ENCODE data around the gene SRSF8.

The SRSF8 gene

DNA sequence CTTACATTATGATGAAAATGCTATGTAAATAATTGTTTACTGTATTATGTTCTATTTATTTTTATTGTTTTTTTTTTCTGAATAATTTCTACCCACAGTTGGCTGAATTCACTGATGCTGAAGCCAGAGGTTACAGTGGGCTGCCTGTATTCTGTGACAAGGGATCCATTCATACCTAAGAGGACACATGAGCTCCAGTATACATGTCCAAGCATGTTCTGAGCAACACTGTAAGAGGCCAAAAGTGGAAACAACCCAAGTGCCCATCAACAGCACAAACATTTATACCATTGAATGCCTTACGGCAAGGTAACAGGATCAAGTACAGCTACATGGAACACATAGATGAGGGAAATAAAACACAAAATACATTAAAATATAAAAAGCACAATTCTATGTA lies 1.4 kb upstream of the SRSF8 start:
- no peak for TF ChIP-seq MYC (IDR thresholded peaks at IDR 0.05; ENCODE audit: low read depth, low read length)
- TF ChIP-seq, protein P1, sequence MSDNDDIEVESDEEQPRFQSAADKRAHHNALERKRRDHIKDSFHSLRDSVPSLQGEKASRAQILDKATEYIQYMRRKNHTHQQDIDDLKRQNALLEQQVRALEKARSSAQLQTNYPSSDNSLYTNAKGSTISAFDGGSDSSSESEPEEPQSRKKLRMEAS (IDR thresholded peaks at IDR 0.05; ENCODE audit: low read depth, low read length), result no peak
- no peak for DNase-seq (ENCODE audit: low read depth)
- H3K4me3 ChIP-seq (ENCODE audit: low read depth, low read length), result no peak overlapping the region

DNA sequence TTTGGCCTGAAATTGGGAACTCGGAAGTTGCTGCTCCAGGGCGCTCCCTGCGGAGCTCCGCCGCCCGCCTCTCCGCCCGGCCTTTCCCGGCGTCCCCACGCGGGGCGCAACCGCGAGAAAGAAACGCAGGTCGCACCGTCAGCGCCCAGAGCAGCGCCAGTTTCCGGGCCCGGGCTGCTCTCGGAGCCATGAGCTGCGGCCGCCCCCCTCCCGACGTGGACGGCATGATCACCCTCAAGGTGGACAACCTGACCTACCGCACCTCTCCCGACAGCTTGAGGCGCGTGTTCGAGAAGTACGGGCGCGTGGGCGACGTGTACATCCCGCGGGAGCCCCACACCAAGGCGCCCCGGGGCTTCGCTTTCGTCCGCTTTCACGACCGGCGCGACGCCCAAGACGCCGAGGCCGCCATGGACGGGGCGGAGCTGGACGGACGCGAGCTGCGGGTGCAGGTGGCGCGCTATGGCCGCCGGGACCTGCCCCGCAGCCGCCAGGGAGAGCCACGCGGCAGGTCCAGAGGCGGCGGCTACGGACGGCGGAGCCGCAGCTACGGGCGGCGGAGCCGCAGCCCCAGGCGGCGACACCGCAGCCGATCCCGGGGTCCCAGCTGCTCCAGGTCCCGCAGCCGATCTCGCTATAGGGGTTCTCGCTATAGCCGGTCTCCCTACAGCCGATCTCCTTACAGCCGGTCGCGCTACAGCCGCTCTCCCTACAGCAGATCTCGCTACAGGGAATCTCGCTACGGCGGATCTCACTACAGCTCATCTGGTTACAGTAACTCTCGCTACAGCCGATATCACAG lies 521 bp downstream of the SRSF8 start:
- TF ChIP-seq MYC (IDR thresholded peaks at IDR 0.05; ENCODE audit: low read depth, low read length) (peak; percentile 79), POLR2A (IDR thresholded peaks at IDR 0.05; ENCODE audit: extremely low read depth, insufficient read length) (peak; percentile 57)
- TF ChIP-seq, protein P2, sequence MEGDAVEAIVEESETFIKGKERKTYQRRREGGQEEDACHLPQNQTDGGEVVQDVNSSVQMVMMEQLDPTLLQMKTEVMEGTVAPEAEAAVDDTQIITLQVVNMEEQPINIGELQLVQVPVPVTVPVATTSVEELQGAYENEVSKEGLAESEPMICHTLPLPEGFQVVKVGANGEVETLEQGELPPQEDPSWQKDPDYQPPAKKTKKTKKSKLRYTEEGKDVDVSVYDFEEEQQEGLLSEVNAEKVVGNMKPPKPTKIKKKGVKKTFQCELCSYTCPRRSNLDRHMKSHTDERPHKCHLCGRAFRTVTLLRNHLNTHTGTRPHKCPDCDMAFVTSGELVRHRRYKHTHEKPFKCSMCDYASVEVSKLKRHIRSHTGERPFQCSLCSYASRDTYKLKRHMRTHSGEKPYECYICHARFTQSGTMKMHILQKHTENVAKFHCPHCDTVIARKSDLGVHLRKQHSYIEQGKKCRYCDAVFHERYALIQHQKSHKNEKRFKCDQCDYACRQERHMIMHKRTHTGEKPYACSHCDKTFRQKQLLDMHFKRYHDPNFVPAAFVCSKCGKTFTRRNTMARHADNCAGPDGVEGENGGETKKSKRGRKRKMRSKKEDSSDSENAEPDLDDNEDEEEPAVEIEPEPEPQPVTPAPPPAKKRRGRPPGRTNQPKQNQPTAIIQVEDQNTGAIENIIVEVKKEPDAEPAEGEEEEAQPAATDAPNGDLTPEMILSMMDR (IDR thresholded peaks at IDR 0.05; ENCODE audit: low read depth, low read length), result peak; percentile 46
- TF ChIP-seq, protein P1 (IDR thresholded peaks at IDR 0.05; ENCODE audit: low read depth, low read length), result no peak; the same call in 1 of the 2 replicates
- peak overlapping the region; percentile 93 for H3K4me3 ChIP-seq (ENCODE audit: low read depth, low read length)
- DNase-seq (ENCODE audit: low read depth), result peak; percentile 87

DNA sequence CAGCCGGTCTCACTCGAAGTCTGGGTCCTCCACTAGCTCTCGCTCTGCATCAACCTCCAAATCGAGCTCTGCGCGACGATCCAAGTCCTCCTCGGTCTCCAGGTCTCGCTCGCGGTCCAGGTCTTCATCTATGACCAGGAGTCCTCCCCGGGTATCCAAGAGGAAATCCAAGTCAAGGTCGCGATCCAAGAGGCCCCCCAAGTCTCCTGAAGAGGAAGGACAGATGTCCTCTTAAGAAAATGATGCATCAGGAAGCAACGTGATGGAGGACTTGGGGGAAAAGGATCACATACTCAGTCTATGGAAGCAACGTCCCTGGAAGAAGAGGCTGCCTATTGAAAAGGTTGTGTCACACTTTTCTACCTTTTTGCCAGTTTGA lies 1.1 kb downstream of the SRSF8 start:
- DNase-seq (ENCODE audit: low read depth), result no peak
- TF ChIP-seq, protein P1 (IDR thresholded peaks at IDR 0.05; ENCODE audit: low read depth, low read length), result peak; percentile 33; the same call in 1 of the 2 replicates
- no peak for TF ChIP-seq POLR2A (IDR thresholded peaks at IDR 0.05; ENCODE audit: extremely low read depth, insufficient read length)
- H3K4me3 ChIP-seq (ENCODE audit: low read depth, low read length), result peak overlapping the region; percentile 93

DNA sequence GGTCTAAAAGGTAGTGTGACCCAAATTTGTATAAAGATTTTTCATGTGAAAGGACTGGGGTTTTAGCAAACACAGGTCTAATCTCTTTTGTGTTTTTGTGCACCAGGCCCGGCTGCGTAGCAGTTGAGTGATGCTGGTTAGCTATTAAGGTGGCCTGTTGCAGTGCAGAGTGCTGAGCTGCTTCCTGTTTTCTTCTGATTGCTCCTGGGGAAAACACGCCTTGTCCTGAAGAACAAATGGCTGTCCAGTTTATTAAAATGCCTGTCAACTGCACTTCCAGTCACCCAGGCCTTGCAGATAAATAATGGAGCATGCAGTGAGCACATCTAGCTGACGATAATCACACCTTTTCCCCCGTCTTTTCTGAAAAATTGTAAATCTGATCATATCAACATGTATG lies 1.8 kb downstream of the SRSF8 start:
- peak; percentile 89 for TF ChIP-seq MYC (IDR thresholded peaks at IDR 0.05; ENCODE audit: low read depth, low read length)
- TF ChIP-seq, protein P2 (IDR thresholded peaks at IDR 0.05; ENCODE audit: low read depth, low read length), result no peak
- TF ChIP-seq POLR2A (IDR thresholded peaks at IDR 0.05; ENCODE audit: extremely low read depth, insufficient read length), result peak; percentile 95
- TF ChIP-seq, protein P1 (IDR thresholded peaks at IDR 0.05; ENCODE audit: low read depth, low read length), result peak; percentile 92
- peak overlapping the region; percentile 93 for H3K4me3 ChIP-seq (ENCODE audit: low read depth, low read length)
- DNase-seq (ENCODE audit: low read depth), result peak; percentile 98

DNA sequence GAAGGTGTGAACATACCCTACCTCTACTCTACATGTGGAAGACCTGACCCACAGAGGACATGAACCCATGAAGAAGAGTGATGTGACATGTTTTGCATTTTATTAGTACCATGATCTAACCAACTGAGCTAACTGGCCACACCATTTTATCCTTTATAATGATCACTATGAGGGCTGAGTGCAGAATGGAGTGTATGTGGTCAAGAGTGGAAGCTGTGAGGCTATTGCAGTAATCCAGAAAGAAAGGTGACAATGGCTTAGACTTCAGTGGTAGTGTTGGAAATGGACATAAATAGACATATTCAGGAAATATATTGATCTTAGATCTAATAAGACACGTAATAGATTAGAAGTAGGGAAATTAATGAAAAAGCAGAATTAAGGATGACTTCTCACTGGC lies 3.8 kb downstream of the SRSF8 start:
- TF ChIP-seq, protein P1 (IDR thresholded peaks at IDR 0.05; ENCODE audit: low read depth, low read length), result no peak
- TF ChIP-seq MYC (IDR thresholded peaks at IDR 0.05; ENCODE audit: low read depth, low read length) (no peak), POLR2A (IDR thresholded peaks at IDR 0.05; ENCODE audit: extremely low read depth, insufficient read length) (no peak)
- TF ChIP-seq, protein P2 (IDR thresholded peaks at IDR 0.05; ENCODE audit: low read depth, low read length), result no peak
- H3K4me3 ChIP-seq (ENCODE audit: low read depth, low read length), result no peak overlapping the region
- no peak for DNase-seq (ENCODE audit: low read depth)

DNA sequence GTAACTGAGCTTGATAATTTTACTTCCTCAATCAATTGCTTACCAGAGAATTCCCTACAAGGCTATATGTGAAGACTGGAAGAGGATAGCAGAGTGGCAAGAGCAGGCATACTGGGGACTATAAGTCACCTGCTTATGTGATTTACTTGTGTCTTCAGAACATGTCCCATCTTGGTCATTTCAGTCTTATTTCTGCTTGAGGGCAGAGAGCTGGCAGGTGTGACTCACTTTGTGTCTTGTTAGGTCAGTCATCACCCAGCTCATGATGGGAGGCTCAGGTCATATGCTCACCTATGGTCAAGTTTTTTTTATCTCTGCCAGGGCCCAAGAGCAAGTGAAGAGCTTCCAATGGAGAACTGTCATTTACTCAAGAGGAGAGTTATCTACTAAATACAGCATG lies 6.2 kb downstream of the SRSF8 start:
- TF ChIP-seq POLR2A (IDR thresholded peaks at IDR 0.05; ENCODE audit: extremely low read depth, insufficient read length) (no peak), MYC (IDR thresholded peaks at IDR 0.05; ENCODE audit: low read depth, low read length) (no peak)
- TF ChIP-seq, protein P1 (IDR thresholded peaks at IDR 0.05; ENCODE audit: low read depth, low read length), result no peak
- TF ChIP-seq, protein P2 (IDR thresholded peaks at IDR 0.05; ENCODE audit: low read depth, low read length), result no peak
- DNase-seq (ENCODE audit: low read depth), result no peak
- H3K4me3 ChIP-seq (ENCODE audit: low read depth, low read length), result no peak overlapping the region
